ENCODE data around the gene GAS7.
"Not testable (repeated sequence)": the region's sequence is repeated elsewhere in the genome, so short reads cannot be mapped to it uniquely, and the experiment has no call there.

Gene GAS7

DNA sequence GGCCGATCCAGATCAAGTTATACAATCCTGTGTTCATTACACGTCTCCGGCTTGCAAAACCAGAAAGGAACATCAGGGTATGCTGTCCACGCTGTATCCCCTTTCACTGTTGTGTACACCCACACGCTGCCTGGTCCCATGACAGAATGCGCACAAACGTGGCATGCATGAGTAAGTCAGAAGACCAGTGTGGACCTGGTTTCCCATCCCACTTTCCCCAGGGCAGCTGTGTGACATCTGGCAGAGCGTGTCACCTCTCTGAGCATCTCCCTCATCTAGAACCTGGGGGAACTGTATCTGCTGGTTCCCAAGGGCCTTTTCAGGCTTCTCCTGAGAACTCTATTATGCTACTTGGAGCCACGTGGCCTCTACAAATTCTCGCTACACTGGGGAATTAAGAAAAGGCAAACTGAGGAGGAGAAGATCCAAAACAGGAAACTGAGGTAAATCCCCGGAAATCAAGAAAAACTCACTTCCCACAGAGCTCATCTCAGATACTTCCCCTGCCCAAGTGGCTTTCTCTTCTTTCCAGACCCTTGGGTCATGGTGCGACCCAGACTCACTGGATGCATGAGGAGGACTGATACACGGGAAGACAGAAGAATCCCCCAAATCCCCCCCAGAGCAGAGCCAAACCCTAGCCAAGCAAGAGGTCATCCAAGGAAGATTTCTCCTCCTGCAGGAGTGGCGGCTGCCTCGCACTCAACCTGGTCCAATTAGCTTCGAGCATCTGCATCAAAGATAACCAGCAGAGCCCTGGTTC, 139.3 kb downstream of the GAS7 start:
- TF ChIP-seq CTCF (IDR thresholded peaks at IDR 0.05; ENCODE audit: insufficient read depth, low read length, missing control alignments) = no peak
- ChIA-PET CTCF (no interaction called here), POLR2A (no interaction called here)
- H3K4me3 ChIP-seq (ENCODE audit: low read depth, low read length) = no peak overlapping the region
- no peak for DNase-seq (ENCODE audit: low read depth, low spot score)

DNA sequence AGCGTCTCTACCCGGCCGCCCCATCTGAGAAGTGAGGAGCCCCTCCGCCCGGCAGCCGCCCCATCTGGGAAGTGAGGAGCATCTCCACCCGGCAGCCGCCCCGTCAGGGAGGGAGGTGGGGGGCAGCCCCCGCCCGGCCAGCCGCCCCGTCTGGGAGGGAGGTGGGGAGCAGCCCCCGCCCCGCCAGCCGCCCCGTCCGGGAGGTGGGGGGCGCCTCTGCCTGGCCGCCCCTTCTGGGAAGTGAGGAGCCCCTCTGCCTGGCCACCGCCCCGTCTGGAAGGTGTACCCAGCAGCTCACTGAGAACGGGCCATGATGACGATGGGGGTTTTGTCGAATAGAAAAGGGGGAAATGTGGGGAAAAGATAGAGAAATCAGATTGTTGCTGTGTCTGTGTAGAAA, 140.9 kb downstream of the GAS7 start:
- CTCF ChIA-PET; H3K4me3 ChIP-seq (ENCODE audit: low read depth, low read length); DNase-seq (ENCODE audit: low read depth, low spot score); POLR2A ChIA-PET: not testable (repeated sequence)

GRCh38 chr17:10055262-10055975, 143.0 kb downstream of the GAS7 start:
- no peak overlapping the region for H3K4me3 ChIP-seq (ENCODE audit: low read depth, low read length)
- POLR2A ChIA-PET = no interaction called here
- CTCF ChIA-PET = no interaction called here
- DNase-seq (ENCODE audit: low read depth, low spot score) = no peak
- TF ChIP-seq CTCF (IDR thresholded peaks at IDR 0.05; ENCODE audit: insufficient read depth, low read length, missing control alignments) = no peak

- DNase-seq (ENCODE audit: low read depth, low spot score) = no peak
- ChIA-PET POLR2A (no interaction called here), CTCF (no interaction called here)
- no peak overlapping the region for H3K4me3 ChIP-seq (ENCODE audit: low read depth, low read length)
- no peak for TF ChIP-seq CTCF (IDR thresholded peaks at IDR 0.05; ENCODE audit: insufficient read depth, low read length, missing control alignments)
Observed at GRCh38 chr17:10053782-10054540, 144.4 kb downstream of the GAS7 start.

DNA sequence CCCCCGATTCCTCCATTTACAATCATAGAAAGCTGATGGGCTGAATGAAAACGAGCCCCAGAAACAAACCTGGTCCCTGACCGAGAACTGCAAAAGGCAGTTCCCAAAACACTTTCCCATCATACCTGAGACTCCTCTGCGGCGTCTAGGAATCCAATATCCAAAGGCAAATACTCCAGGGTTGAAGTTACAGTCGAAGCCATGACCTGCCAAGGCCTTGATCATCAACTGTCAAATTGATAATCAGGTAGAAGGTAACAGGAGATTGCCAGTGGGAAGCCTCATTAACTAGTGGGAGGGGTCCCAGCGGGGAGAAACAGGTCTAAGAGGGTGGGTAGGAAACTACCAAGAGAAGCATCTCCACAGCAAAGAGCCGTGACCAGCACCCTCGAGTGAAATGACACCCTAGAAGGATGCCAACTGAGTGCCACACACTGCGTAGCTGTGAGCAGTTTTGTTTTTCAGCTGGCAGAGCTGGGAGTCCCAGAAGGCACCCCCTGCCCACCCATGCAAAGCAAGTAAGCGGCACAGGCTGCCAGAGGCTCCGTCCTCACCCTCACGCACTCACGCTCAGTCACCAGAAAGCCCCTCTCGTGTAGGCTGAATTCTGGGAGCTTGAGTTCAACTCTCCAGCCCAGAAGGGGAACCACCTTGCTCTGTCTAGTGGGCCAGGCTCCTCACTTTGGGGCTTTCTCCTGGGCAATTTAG, 146.1 kb downstream of the GAS7 start:
- H3K4me3 ChIP-seq (ENCODE audit: low read depth, low read length) = no peak overlapping the region
- DNase-seq (ENCODE audit: low read depth, low spot score) = no peak
- TF ChIP-seq CTCF (IDR thresholded peaks at IDR 0.05; ENCODE audit: insufficient read depth, low read length, missing control alignments) = no peak
- ChIA-PET CTCF (interaction anchor here (1.2 kb wide), 1 partner anchor 8 kb away, joined by 4 read pairs; no protein-coding TSS in a partner anchor), POLR2A (no interaction called here)

GRCh38 chr17:10051112-10051511, 147.3 kb downstream of the GAS7 start:
- POLR2A ChIA-PET = no interaction called here
- CTCF ChIA-PET = interaction anchor here (1.0 to 2.4 kb wide), 6 partner anchors 9 to 566 kb away, joined by 3 to 8 read pairs (median 4); no protein-coding TSS in a partner anchor
- no peak for DNase-seq (ENCODE audit: low read depth, low spot score)
- no peak overlapping the region for H3K4me3 ChIP-seq (ENCODE audit: low read depth, low read length)
- no peak for TF ChIP-seq CTCF (IDR thresholded peaks at IDR 0.05; ENCODE audit: insufficient read depth, low read length, missing control alignments)
